ENCODE data around the gene RTKN. TPM values are rescaled to one million over a fixed set of nuclear protein-coding genes. Genes with fewer than 3 reads are reported as not detected.

The RTKN gene
- total RNA-seq, 4 donors from 2014 or later: 44.9 to 71.8 (median 48.3) TPM

DNA sequence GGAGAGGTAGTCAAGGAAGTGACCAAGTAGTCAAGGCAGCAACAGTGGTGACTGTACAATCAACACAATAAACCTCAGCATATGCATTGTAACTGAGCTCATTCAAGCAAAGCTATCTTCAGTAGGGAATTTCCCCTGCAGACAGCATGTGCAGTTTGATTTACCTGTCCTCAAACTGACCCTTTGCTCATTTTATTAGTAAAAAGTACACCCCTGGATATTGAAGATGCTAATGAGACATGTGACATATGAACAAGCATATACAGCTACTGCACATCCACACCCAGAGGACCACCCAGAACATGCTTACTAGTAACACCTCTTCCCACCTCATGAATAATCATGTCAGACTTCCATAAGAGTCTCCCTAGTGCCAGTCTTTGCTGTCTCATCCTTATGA is 35.7 kb downstream of the RTKN start:
- no peak for DNase-seq (ENCODE audit: low spot score in 2 of 2)
- intact Hi-C loops (cut with DNase I; ENCODE audit: low total_unique reads): no loop called here
- H3K4me3 ChIP-seq (ENCODE audit: low read depth, poor library complexity, severe bottlenecking): no peak overlapping the region
- TF ChIP-seq, protein P1, sequence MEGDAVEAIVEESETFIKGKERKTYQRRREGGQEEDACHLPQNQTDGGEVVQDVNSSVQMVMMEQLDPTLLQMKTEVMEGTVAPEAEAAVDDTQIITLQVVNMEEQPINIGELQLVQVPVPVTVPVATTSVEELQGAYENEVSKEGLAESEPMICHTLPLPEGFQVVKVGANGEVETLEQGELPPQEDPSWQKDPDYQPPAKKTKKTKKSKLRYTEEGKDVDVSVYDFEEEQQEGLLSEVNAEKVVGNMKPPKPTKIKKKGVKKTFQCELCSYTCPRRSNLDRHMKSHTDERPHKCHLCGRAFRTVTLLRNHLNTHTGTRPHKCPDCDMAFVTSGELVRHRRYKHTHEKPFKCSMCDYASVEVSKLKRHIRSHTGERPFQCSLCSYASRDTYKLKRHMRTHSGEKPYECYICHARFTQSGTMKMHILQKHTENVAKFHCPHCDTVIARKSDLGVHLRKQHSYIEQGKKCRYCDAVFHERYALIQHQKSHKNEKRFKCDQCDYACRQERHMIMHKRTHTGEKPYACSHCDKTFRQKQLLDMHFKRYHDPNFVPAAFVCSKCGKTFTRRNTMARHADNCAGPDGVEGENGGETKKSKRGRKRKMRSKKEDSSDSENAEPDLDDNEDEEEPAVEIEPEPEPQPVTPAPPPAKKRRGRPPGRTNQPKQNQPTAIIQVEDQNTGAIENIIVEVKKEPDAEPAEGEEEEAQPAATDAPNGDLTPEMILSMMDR (IDR thresholded peaks at IDR 0.05): no peak
- TF ChIP-seq POLR2A (IDR thresholded peaks at IDR 0.05): no peak

DNA sequence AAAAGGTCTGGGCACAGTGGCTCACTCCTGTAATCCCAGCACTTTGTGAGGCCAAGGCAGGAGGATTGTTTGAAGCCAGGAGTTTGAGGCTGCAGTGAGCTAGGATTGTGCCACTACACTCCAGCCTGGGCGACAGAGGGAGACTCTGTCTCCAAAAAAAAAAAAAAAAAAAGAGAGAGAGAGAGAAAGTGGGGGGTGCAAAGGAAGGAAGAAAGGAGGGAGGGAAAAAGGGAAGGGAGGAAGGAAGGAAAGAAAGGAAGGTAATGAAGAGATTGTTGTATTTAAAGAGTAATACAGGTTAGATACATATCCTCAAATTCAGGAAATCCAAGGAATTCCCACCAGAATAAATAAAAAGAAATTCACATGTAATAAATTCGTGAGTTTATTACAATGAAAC is 39.8 kb downstream of the RTKN start:
- no peak for DNase-seq (ENCODE audit: low spot score in 2 of 2)
- no peak overlapping the region for H3K4me3 ChIP-seq (ENCODE audit: low read depth, poor library complexity, severe bottlenecking)
- intact Hi-C loops (cut with DNase I; ENCODE audit: low total_unique reads): no loop called here
- WGBS, 2 donors: 83 to 87% methylated on average over 2 of the region's 2 CpGs
- TF ChIP-seq, protein P1 (IDR thresholded peaks at IDR 0.05): no peak
- TF ChIP-seq POLR2A (IDR thresholded peaks at IDR 0.05): no peak

- intact Hi-C loops (cut with DNase I; ENCODE audit: low total_unique reads): no loop called here
- TF ChIP-seq, protein P1 (IDR thresholded peaks at IDR 0.05): no peak
- TF ChIP-seq POLR2A (IDR thresholded peaks at IDR 0.05): no peak
- no peak for DNase-seq (ENCODE audit: low spot score in 2 of 2)
- H3K4me3 ChIP-seq (ENCODE audit: low read depth, poor library complexity, severe bottlenecking): no peak overlapping the region
These were observed 42.0 kb downstream of the RTKN start for GRCh38 chr2:74399785-74400184.

DNA sequence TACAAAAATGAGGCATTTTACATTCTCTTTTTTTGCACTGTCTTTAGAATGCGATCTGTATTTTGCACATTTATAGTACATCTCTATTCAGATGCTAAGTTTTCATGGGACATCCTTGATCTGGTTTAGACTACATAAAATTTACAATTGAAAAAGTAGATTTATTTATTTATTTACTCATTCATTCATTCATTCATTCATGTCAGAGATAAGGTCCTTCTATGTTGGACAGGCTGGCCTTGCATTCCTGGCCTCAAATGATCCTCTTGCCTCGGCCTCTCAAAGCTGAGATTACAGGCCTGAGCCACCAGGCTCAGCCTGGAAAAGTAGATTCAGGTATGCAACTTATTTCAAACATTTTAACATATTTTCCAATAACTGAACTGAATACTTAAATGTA is 45.6 kb downstream of the RTKN start:
- intact Hi-C loops (cut with DNase I; ENCODE audit: low total_unique reads): no loop called here
- WGBS, 2 donors: 96% methylated on average over 2 of the region's 2 CpGs
- DNase-seq (ENCODE audit: low spot score in 2 of 2): no peak
- TF ChIP-seq, protein P1 (IDR thresholded peaks at IDR 0.05): no peak
- TF ChIP-seq POLR2A (IDR thresholded peaks at IDR 0.05): no peak
- no peak overlapping the region for H3K4me3 ChIP-seq (ENCODE audit: low read depth, poor library complexity, severe bottlenecking)

- TF ChIP-seq, protein P1 (IDR thresholded peaks at IDR 0.05): no peak
- TF ChIP-seq POLR2A (IDR thresholded peaks at IDR 0.05): no peak
- H3K4me3 ChIP-seq (ENCODE audit: low read depth, poor library complexity, severe bottlenecking): no peak overlapping the region
- no peak for DNase-seq (ENCODE audit: low spot score in 2 of 2)
- intact Hi-C loops (cut with DNase I; ENCODE audit: low total_unique reads): no loop called here
- 87 to 98% methylated on average over 1 of the region's 1 CpG for WGBS, 2 donors
These were observed 48.2 kb downstream of the RTKN start for GRCh38 chr2:74393525-74393924.

DNA sequence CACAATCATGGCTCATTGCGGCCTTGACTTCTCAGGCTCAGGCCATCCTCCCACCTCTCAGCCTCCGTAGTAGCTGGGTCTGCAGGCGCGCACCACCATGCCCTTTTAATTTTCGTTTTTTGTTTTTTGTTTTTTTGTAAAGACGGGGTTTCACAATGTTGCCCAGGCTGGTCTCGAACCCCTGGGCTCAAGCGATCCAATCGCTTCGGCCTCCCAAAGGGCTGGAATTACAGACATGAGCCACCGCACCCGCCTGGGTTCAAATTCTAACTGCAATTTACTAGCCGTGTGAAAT is 49.3 kb downstream of the RTKN start:
- WGBS, 2 donors: 66 to 73% methylated on average over 13 of the region's 13 CpGs
- DNase-seq (ENCODE audit: low spot score in 2 of 2): no peak
- no peak overlapping the region for H3K4me3 ChIP-seq (ENCODE audit: low read depth, poor library complexity, severe bottlenecking)
- TF ChIP-seq, protein P1 (IDR thresholded peaks at IDR 0.05): no peak
- TF ChIP-seq POLR2A (IDR thresholded peaks at IDR 0.05): no peak
- intact Hi-C loops (cut with DNase I; ENCODE audit: low total_unique reads): no loop called here

Measured in lower leg skin (tissue), 4 donors.